ENCODE measurements around the gene TRAPPC6A.

Gene TRAPPC6A

GRCh38 chr19:45156751-45157150, 21.3 kb downstream of the TRAPPC6A start:
- Mint-ChIP-seq H3K4me1 (peaks cover 24% of the 10 kb centered on the region), H3K9me3 (no peaks in the 10 kb centered on the region), H3K27me3 (peaks cover 41% of the 10 kb centered on the region), H3K36me3 (ENCODE audit: insufficient read depth) (peaks cover 11% of the 10 kb centered on the region), H3K4me3 (no peak overlapping the region), H3K27ac (ENCODE audit: low read depth) (no peak overlapping the region)
- no peak for ATAC-seq (replicated peaks; ENCODE audit: extremely low read depth, poor library complexity, severe bottlenecking)
- no peak for DNase-seq (ENCODE audit: low spot score in 2 of 2)

GRCh38 chr19:45156011-45156630, 21.9 kb downstream of the TRAPPC6A start:
- Mint-ChIP-seq H3K36me3 (ENCODE audit: insufficient read depth) (peaks cover 13% of the 10 kb centered on the region), H3K9me3 (no peaks in the 10 kb centered on the region), H3K4me3 (no peak overlapping the region), H3K27me3 (peaks cover 41% of the 10 kb centered on the region), H3K27ac (ENCODE audit: low read depth) (no peak overlapping the region), H3K4me1 (peaks cover 30% of the 10 kb centered on the region)
- ATAC-seq (replicated peaks; ENCODE audit: extremely low read depth, poor library complexity, severe bottlenecking): no peak
- no peak for DNase-seq (ENCODE audit: low spot score in 2 of 2)

- Mint-ChIP-seq H3K4me3 (peak overlapping the region; percentile 79), H3K27ac (ENCODE audit: low read depth) (no peak overlapping the region), H3K4me1 (peaks cover 35% of the 10 kb centered on the region), H3K36me3 (ENCODE audit: insufficient read depth) (peaks cover 10% of the 10 kb centered on the region), H3K27me3 (peaks cover 31% of the 10 kb centered on the region), H3K9me3 (no peaks in the 10 kb centered on the region)
- DNase-seq (ENCODE audit: low spot score in 2 of 2) (no peak), ATAC-seq (replicated peaks; ENCODE audit: extremely low read depth, poor library complexity, severe bottlenecking) (no peak)
Observed at GRCh38 chr19:45154064-45154827, 23.8 kb downstream of the TRAPPC6A start.

GRCh38 chr19:45153339-45154063, 24.5 kb downstream of the TRAPPC6A start:
- Mint-ChIP-seq H3K36me3 (ENCODE audit: insufficient read depth) (peaks cover 10% of the 10 kb centered on the region), H3K9me3 (no peaks in the 10 kb centered on the region), H3K27ac (ENCODE audit: low read depth) (peak overlapping the region; percentile 35), H3K4me3 (peak overlapping the region; percentile 79), H3K27me3 (peaks cover 30% of the 10 kb centered on the region), H3K4me1 (peaks cover 39% of the 10 kb centered on the region)
- no peak for DNase-seq (ENCODE audit: low spot score in 2 of 2)
- peak; percentile 30 for ATAC-seq (replicated peaks; ENCODE audit: extremely low read depth, poor library complexity, severe bottlenecking)

GRCh38 chr19:45152504-45153338, 25.3 kb downstream of the TRAPPC6A start:
- Mint-ChIP-seq H3K9me3 (no peaks in the 10 kb centered on the region), H3K27me3 (peaks cover 22% of the 10 kb centered on the region), H3K4me3 (peak overlapping the region; percentile 79), H3K27ac (ENCODE audit: low read depth) (peak overlapping the region; percentile 35), H3K4me1 (peaks cover 39% of the 10 kb centered on the region), H3K36me3 (ENCODE audit: insufficient read depth) (peaks cover 10% of the 10 kb centered on the region)
- ATAC-seq (replicated peaks; ENCODE audit: extremely low read depth, poor library complexity, severe bottlenecking) (peak; percentile 78), DNase-seq (ENCODE audit: low spot score in 2 of 2) (peak in 1 of 2 donors; percentile 44)

GRCh38 chr19:45151821-45152503, 26.1 kb downstream of the TRAPPC6A start:
- ATAC-seq (replicated peaks; ENCODE audit: extremely low read depth, poor library complexity, severe bottlenecking): no peak
- Mint-ChIP-seq H3K9me3 (no peaks in the 10 kb centered on the region), H3K36me3 (ENCODE audit: insufficient read depth) (peaks cover 12% of the 10 kb centered on the region), H3K4me1 (peaks cover 34% of the 10 kb centered on the region), H3K27ac (ENCODE audit: low read depth) (no peak overlapping the region), H3K27me3 (peaks cover 15% of the 10 kb centered on the region), H3K4me3 (peak overlapping the region; percentile 79)
- no peak for DNase-seq (ENCODE audit: low spot score in 2 of 2)

- H3K36me3 Mint-ChIP-seq (ENCODE audit: insufficient read depth): peaks cover 12% of the 10 kb centered on the region
- no peaks in the 10 kb centered on the region for H3K9me3 Mint-ChIP-seq
- DNase-seq (ENCODE audit: low spot score in 2 of 2) (no peak), ATAC-seq (replicated peaks; ENCODE audit: extremely low read depth, poor library complexity, severe bottlenecking) (no peak)
- peaks cover 34% of the 10 kb centered on the region for H3K4me1 Mint-ChIP-seq
- peak overlapping the region; percentile 79 for H3K4me3 Mint-ChIP-seq
- H3K27ac Mint-ChIP-seq (ENCODE audit: low read depth): no peak overlapping the region
- peaks cover 10% of the 10 kb centered on the region for H3K27me3 Mint-ChIP-seq
Observed at GRCh38 chr19:45151320-45151719, 26.7 kb downstream of the TRAPPC6A start.

- Mint-ChIP-seq H3K36me3 (ENCODE audit: insufficient read depth) (peaks cover 12% of the 10 kb centered on the region), H3K27ac (ENCODE audit: low read depth) (no peak overlapping the region), H3K4me1 (peaks cover 34% of the 10 kb centered on the region), H3K9me3 (no peaks in the 10 kb centered on the region), H3K27me3 (peaks cover 10% of the 10 kb centered on the region), H3K4me3 (peak overlapping the region; percentile 79)
- DNase-seq (ENCODE audit: low spot score in 2 of 2) (no peak), ATAC-seq (replicated peaks; ENCODE audit: extremely low read depth, poor library complexity, severe bottlenecking) (no peak)
Observed at GRCh38 chr19:45150751-45151281, 27.2 kb downstream of the TRAPPC6A start.

GRCh38 chr19:45150180-45150579, 27.9 kb downstream of the TRAPPC6A start:
- no peak for ATAC-seq (replicated peaks; ENCODE audit: extremely low read depth, poor library complexity, severe bottlenecking)
- peaks cover 10% of the 10 kb centered on the region for H3K36me3 Mint-ChIP-seq (ENCODE audit: insufficient read depth)
- H3K27ac Mint-ChIP-seq (ENCODE audit: low read depth): no peak overlapping the region
- H3K4me1 Mint-ChIP-seq: peaks cover 34% of the 10 kb centered on the region
- no peak overlapping the region for H3K4me3 Mint-ChIP-seq
- peaks cover 10% of the 10 kb centered on the region for H3K27me3 Mint-ChIP-seq
- DNase-seq (ENCODE audit: low spot score in 2 of 2): no peak
- no peaks in the 10 kb centered on the region for H3K9me3 Mint-ChIP-seq

GRCh38 chr19:45149129-45149528, 28.9 kb downstream of the TRAPPC6A start:
- peaks cover 7% of the 10 kb centered on the region for H3K27me3 Mint-ChIP-seq
- H3K36me3 Mint-ChIP-seq (ENCODE audit: insufficient read depth): peaks cover 10% of the 10 kb centered on the region
- DNase-seq (ENCODE audit: low spot score in 2 of 2) (no peak), ATAC-seq (replicated peaks; ENCODE audit: extremely low read depth, poor library complexity, severe bottlenecking) (no peak)
- no peak overlapping the region for H3K27ac Mint-ChIP-seq (ENCODE audit: low read depth)
- H3K4me1 Mint-ChIP-seq: peaks cover 30% of the 10 kb centered on the region
- H3K4me3 Mint-ChIP-seq: no peak overlapping the region
- no peaks in the 10 kb centered on the region for H3K9me3 Mint-ChIP-seq

- no peaks in the 10 kb centered on the region for H3K27me3 Mint-ChIP-seq
- H3K36me3 Mint-ChIP-seq (ENCODE audit: insufficient read depth): peaks cover 8% of the 10 kb centered on the region
- ATAC-seq (replicated peaks; ENCODE audit: extremely low read depth, poor library complexity, severe bottlenecking) (no peak), DNase-seq (ENCODE audit: low spot score in 2 of 2) (no peak)
- H3K4me3 Mint-ChIP-seq: no peak overlapping the region
- no peaks in the 10 kb centered on the region for H3K9me3 Mint-ChIP-seq
- H3K4me1 Mint-ChIP-seq: peaks cover 24% of the 10 kb centered on the region
- no peak overlapping the region for H3K27ac Mint-ChIP-seq (ENCODE audit: low read depth)
Observed at GRCh38 chr19:45147835-45148676, 30.0 kb downstream of the TRAPPC6A start.
